Neuron (in vitro differentiated cells): ENCODE results near the gene ROBO1.

ENCODE experiments used
- H2AFZ ChIP-seq: one replicate; pipeline ENCODE4 v1.6.1; 2013; ENCODE audit warnings: low read depth, mild to moderate bottlenecking, inconsistent platforms, low read length, moderate library complexity
- H3K27me3 ChIP-seq: one replicate; pipeline ENCODE4 v1.6.1; 2013; ENCODE audit warnings: low read length; ENCODE audit not compliant: insufficient read depth
- H3K36me3 ChIP-seq: one replicate; pipeline ENCODE4 v1.6.1; 2013; ENCODE audit warnings: low read length; ENCODE audit not compliant: insufficient read depth
- H3K4me1 ChIP-seq: one replicate; pipeline ENCODE4 v1.6.1; 2013; ENCODE audit warnings: low read length; ENCODE audit not compliant: insufficient read depth
- H3K4me3 ChIP-seq: 2 replicates; pipeline ENCODE4 v1.5.1; 2013; ENCODE audit warnings: mild to moderate bottlenecking, low read length, moderate library complexity
- H3K9me3 ChIP-seq: one replicate; pipeline ENCODE4 v1.6.1; 2013; ENCODE audit warnings: low read length

ROBO1 gene

DNA sequence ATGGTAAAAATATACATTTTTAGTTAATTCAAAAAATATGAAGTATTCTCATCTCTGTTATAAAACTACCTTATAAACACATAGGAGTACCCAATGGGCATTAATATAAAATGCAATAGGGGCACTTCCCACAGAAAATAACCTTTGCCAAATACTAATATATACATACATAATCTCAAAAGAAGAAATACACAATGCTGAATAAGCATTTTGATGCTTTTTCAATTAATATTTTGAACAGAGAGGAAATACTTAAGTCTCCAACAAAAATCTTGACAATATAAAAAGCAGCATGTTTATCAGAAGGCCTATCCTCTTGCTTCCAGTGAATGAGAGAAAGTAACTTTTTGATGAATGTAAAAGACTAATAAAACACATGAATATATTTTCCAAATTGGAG lies 110.7 kb downstream of the ROBO1 start:
- Histone ChIP-seq H3K27me3 (no peaks in the 10 kb centered on the region), H3K9me3 (no peaks in the 10 kb centered on the region), H3K4me1 (no peaks in the 10 kb centered on the region), H3K36me3 (no peaks in the 10 kb centered on the region), H3K4me3 (no peak overlapping the region), H2AFZ (no peak overlapping the region)

DNA sequence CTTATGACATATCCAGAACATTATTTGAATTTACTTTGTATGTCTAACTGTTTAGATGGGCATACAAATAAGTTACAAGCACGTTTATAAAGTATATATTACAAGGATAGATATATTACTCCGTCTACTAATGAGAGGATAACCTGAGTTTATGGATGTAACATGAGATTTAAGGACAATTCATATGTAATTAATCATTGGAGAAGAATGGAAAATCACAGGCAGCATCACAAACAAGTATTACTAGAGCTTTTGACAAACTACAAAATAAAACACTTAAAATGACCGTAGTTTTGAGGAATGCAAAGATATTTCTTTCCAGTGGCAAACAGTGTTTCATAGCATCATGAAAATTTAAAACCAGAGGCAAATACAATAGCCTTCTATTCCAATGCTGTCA lies 113.8 kb downstream of the ROBO1 start:
- Histone ChIP-seq H3K9me3 (no peaks in the 10 kb centered on the region), H3K4me3 (no peak overlapping the region), H3K4me1 (no peaks in the 10 kb centered on the region), H3K27me3 (no peaks in the 10 kb centered on the region), H3K36me3 (no peaks in the 10 kb centered on the region), H2AFZ (no peak overlapping the region)

DNA sequence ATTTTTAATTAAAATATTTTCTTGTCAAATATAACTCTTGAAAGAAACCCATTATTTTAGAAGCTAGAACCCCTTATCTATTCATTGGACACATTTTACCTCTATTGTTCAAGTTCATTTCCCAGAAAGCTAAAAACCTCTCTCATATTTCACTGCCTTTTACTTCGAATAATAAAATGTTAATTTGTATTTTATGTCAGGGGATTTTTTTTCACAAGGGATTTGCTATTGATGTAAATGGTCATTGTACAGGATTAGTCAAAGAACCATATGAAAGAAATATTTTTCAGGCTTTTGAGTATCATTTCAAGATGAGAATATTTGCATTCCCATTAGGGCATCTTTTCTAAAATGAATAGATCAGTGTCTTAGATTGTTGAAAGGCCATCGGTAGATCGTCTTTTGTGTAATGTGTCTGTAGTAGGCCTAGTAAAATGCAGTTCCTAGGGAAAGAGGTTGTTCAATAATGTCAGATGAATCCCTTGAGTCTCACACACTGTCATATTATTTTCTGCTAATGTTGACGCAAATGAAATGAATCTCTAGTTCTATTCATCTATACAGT lies 114.5 kb downstream of the ROBO1 start:
- H3K36me3 ChIP-seq, result no peaks in the 10 kb centered on the region
- no peaks in the 10 kb centered on the region for H3K4me1 ChIP-seq
- no peaks in the 10 kb centered on the region for H3K9me3 ChIP-seq
- no peak overlapping the region for H2AFZ ChIP-seq
- no peaks in the 10 kb centered on the region for H3K27me3 ChIP-seq
- H3K4me3 ChIP-seq, result no peak overlapping the region

DNA sequence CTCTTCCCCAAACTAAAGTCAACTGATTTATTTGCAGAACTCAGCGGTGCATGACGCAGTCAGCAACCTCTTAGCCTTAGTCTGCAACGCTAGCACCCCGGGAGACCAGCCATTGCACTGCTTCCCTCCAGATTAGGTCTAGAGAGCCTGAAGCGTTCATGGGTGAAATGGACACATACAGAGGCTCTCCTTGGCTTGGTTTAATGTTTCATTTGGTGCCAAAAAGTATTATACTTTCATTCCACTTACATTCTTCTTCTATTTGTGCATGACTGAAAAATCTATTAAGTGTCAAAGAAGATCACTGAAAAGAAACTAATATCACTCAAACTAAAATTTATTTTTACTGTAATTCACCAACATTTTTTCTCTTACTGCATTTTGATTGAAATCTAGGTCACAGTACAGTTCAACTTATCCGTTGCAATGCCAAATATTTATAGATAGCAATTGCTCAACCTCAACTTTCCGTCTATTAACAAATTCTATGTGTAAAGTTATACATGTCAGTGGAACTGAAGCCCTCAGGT lies 116.2 kb downstream of the ROBO1 start:
- no peak overlapping the region for H2AFZ ChIP-seq
- H3K36me3 ChIP-seq, result no peaks in the 10 kb centered on the region
- no peak overlapping the region for H3K4me3 ChIP-seq
- H3K27me3 ChIP-seq, result no peaks in the 10 kb centered on the region
- no peaks in the 10 kb centered on the region for H3K4me1 ChIP-seq
- no peaks in the 10 kb centered on the region for H3K9me3 ChIP-seq

DNA sequence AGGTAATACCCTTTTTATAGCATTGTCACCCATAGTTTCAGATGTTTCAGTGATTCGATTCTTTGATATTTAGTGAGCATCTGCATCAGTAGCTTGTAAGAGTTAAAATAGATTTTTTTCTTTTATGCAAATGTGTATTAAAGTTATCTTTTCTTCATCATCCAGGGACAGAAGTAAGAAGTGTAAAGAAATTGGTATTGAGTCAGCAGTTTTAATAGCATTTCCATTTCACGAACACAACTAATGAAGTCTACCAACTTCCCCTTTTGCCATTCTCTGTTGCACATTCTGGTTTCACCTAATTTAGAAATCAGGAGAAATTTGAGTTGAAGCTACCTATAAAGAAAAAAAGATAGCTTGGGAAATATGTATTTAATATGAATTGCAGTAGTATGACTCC lies 127.9 kb downstream of the ROBO1 start:
- Histone ChIP-seq H3K4me1 (no peaks in the 10 kb centered on the region), H3K27me3 (no peaks in the 10 kb centered on the region), H3K9me3 (no peaks in the 10 kb centered on the region), H3K36me3 (no peaks in the 10 kb centered on the region), H3K4me3 (no peak overlapping the region), H2AFZ (no peak overlapping the region)

DNA sequence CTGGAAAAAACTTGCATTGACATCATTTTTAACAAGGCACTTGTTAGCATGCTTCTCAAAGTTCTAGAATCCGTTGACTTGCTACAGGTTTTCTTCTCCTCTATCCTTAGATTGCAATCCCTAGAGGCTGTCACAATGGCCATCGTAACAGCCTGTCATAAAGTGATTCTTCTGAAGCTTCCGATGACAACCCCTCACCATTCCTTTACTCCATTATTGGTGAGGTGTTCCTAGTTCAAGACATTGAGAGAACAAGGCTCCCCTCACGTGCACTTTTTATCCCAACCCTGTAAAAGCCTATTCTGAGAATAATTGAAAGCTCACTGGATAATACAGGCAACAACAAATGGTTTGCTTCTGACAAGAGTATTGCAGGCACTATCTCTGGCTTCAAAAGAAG lies 131.4 kb downstream of the ROBO1 start:
- Histone ChIP-seq H3K9me3 (no peaks in the 10 kb centered on the region), H3K4me3 (no peak overlapping the region), H3K4me1 (no peaks in the 10 kb centered on the region), H2AFZ (no peak overlapping the region), H3K36me3 (no peaks in the 10 kb centered on the region), H3K27me3 (no peaks in the 10 kb centered on the region)

DNA sequence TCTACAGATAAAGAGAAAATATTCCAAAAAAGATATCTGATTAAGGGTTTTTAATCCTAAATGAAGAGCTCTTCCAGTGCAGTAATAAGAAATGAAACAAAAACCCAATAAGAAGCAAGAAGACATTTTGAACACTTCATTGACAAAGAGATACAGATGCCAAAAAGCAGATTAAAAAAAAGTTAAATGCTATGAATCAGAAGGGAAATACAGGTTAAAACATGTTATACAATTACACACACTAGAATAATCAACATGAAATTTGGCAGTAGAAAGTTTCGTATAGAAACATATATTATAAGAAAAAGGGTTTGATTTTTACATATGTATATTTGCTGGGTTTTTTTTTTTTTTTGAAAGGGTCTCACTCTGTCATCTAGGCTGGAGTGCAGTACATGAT lies 135.0 kb downstream of the ROBO1 start:
- no peaks in the 10 kb centered on the region for H3K27me3 ChIP-seq
- H3K4me1 ChIP-seq, result no peaks in the 10 kb centered on the region
- no peak overlapping the region for H2AFZ ChIP-seq
- H3K9me3 ChIP-seq, result no peaks in the 10 kb centered on the region
- H3K4me3 ChIP-seq, result no peak overlapping the region
- no peaks in the 10 kb centered on the region for H3K36me3 ChIP-seq

DNA sequence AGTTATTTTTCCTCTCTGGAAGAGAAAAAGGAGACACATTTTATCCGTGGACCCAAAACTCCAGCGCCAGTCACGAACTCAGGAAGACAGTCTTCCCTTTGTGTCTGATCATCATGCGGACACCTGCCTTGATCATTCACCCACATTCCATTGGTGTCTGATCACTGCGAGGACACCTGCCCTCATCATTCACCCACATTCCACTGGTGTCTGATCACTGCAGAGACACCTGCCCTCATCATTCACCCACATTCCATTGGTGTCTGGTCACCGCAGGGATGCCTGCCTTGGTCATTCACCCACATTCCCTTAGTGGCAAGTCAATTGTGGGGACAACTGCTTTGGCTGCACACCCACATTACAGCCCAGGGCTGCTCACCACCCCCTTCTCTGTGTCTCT lies 148.9 kb downstream of the ROBO1 start:
- Histone ChIP-seq H3K4me3 (no peak overlapping the region), H3K4me1 (no peaks in the 10 kb centered on the region), H3K27me3 (no peaks in the 10 kb centered on the region), H3K36me3 (no peaks in the 10 kb centered on the region), H3K9me3 (no peaks in the 10 kb centered on the region), H2AFZ (no peak overlapping the region)

DNA sequence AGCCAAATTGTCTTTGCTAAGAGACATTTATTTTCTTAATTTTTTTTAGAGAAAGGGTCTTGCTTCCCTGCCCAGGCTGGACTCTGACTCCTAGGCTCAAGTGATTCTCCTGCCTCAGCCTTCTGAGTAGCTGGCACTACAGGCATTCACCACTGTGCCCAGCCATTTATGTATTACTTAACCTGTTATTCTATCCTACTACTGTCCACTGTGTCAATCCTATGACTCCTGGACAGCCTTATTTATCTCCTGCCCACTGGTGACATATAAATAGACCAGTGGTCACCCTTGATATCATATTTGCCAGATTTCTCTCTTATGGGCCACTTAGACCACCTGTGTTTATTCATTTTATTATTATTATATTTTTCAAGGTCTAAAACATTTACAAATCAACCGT lies 161.4 kb downstream of the ROBO1 start:
- Histone ChIP-seq H3K4me3 (no peak overlapping the region), H3K36me3 (no peaks in the 10 kb centered on the region), H3K27me3 (no peaks in the 10 kb centered on the region), H3K9me3 (no peaks in the 10 kb centered on the region), H2AFZ (no peak overlapping the region), H3K4me1 (peaks cover 5% of the 10 kb centered on the region)

DNA sequence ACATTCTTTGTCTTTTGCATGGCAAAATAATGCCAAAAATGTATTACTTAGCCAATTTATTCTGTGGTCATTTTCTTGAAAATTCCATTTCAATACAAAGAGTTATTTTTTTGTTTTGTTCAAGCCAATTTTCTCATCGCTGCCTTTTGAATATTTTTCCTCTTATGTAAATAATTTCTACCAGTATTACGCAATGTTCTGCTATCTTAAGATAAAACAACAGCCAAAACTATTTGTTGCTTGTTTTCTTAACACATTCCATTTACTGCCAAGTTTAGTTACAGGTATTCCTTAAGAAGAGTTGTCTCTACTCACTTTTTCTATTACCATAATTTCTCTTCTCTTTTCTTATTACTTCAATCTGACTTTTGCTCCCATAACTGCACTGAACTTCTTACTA lies 163.1 kb downstream of the ROBO1 start:
- H3K4me3 ChIP-seq, result no peak overlapping the region

DNA sequence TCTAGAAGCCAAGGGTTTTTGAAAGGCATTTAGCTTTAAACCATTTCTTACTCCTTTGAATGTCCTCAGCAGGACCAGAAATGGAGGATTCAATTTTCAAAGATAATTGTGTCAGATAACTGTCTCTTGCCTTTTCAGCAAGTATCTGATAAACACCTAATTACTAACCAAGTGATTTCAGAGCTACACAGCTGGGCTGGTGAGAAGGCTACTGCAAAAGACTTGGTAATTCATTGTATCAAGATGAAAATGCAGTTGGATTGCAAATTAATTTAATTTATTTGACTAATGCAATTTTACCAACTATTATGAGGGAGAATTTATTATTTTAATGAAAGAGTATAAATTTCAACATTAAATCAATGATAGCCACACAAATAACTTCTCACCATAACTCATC lies 165.4 kb downstream of the ROBO1 start:
- H3K27me3 ChIP-seq, result no peaks in the 10 kb centered on the region
- H3K4me3 ChIP-seq, result no peak overlapping the region
- no peaks in the 10 kb centered on the region for H3K36me3 ChIP-seq
- H3K9me3 ChIP-seq, result no peaks in the 10 kb centered on the region
- H2AFZ ChIP-seq, result peak overlapping the region; percentile 28
- peaks cover 5% of the 10 kb centered on the region for H3K4me1 ChIP-seq

More for the DNA sequence above, 163.1 kb downstream of the ROBO1 start:
- no peaks in the 10 kb centered on the region for H3K9me3 ChIP-seq
- no peaks in the 10 kb centered on the region for H3K27me3 ChIP-seq
- H2AFZ ChIP-seq, result no peak overlapping the region
- H3K4me1 ChIP-seq, result peaks cover 5% of the 10 kb centered on the region
- no peaks in the 10 kb centered on the region for H3K36me3 ChIP-seq

DNA sequence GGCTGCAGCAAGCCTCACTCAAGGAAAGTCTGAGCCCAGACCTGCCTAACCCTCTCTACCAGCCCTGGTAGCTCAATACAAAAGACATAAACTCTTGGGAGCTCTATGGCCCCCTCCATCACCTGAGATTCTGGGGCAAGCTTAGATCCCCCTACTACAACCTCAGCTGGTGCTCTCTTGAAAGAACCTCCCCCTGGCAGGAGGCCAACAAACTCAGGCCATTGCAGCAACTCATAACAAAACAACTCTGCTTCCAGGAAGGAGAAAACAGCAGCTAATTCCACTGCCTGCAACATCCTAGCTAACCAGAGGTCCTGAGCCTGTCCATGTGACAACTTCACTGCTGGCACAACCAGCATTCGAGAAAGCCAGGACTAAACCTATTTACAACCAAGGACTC lies 169.2 kb downstream of the ROBO1 start:
- H3K36me3 ChIP-seq, result no peaks in the 10 kb centered on the region
- H3K9me3 ChIP-seq, result no peaks in the 10 kb centered on the region
- no peak overlapping the region for H2AFZ ChIP-seq
- no peak overlapping the region for H3K4me3 ChIP-seq
- H3K27me3 ChIP-seq, result no peaks in the 10 kb centered on the region
- peaks cover 5% of the 10 kb centered on the region for H3K4me1 ChIP-seq

DNA sequence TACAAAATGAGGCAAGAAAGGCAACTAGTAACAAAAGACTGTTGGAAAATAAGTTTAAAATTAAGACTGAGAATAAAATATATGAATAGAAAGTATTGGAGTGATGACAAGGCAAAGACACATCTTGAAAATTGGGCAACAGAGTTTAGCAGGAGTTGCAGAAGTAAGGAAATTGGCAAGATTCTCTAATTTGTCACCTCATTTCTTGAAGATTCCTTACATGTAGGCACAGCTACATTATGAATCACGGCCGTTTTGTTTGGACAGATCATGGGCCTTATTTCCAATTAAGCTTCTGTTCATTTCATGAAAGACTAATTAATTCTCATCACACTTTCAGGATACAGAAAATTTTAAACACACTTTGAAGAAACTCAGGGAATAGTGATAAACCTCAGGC lies 170.1 kb downstream of the ROBO1 start:
- Histone ChIP-seq H3K27me3 (no peaks in the 10 kb centered on the region), H3K4me1 (peaks cover 5% of the 10 kb centered on the region), H3K36me3 (no peaks in the 10 kb centered on the region), H3K9me3 (no peaks in the 10 kb centered on the region), H3K4me3 (no peak overlapping the region), H2AFZ (no peak overlapping the region)

DNA sequence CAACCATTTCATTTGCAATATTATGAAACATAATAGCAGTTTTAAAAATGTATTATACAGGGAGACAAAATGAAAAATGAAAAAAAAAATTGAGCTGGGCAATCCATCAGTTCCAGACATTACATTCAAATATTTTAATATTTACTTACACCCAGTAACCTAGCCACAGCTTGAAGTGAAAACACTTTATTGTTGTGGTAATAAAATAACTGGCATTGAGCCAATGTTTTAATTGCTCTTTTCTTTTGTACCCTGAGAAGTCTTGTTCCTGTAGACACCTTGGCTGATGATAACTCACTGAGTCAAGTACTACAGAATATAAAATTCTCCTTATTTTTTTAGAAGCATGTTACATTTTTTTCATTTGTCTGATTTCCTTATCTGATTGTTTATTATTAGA lies 180.6 kb downstream of the ROBO1 start:
- Histone ChIP-seq H3K27me3 (no peaks in the 10 kb centered on the region), H3K4me3 (no peak overlapping the region), H3K4me1 (no peaks in the 10 kb centered on the region), H3K36me3 (no peaks in the 10 kb centered on the region), H3K9me3 (no peaks in the 10 kb centered on the region), H2AFZ (no peak overlapping the region)
